Measurements from ENCODE around the gene HSPB6.

Gene HSPB6

DNA sequence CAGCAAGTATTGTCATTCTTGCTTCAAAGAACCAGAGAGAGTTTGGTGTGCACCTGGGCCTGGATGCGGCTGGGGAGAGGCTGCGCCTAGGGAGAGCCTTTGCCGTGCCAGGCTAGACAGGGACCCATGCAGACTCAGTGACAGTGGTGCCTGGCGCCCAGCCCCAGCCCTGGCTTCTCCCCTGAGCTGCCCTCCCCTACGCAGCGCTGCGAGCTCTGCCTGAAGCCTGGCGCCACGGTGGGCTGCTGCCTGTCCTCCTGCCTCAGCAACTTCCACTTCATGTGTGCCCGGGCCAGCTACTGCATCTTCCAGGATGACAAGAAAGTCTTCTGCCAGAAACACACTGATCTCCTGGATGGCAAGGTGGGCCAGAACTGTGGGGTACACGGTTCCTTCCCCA, 27.1 kb downstream of the HSPB6 start:
- H3K36me3 ChIP-seq (ENCODE audit: control insufficient read depth, low read length), result peaks cover 96% of the 10 kb centered on the region
- H3K27ac ChIP-seq (ENCODE audit: low read depth, low read length), result no peak overlapping the region
- no peak for TF ChIP-seq EZH2phosphoT487 (IDR thresholded peaks at IDR 0.05; ENCODE audit: borderline replicate concordance, low read length)

DNA sequence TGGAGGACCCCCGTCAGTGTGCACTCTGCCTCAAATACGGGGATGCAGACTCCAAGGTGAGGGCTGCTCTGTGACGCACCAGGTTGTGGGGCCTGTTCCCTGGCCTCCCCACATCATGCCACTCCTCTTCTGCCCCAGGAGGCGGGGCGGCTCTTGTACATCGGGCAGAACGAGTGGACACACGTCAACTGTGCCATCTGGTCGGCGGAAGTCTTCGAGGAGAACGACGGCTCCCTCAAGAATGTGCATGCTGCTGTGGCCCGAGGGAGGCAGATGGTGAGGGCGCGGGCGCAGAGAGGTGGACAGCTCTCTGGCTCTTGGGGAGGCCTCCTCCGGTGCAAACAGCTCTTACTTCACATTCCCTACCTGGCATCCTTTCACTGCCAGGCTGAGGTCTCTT, 27.8 kb downstream of the HSPB6 start:
- Histone ChIP-seq H3K27ac (ENCODE audit: low read depth, low read length) (no peak overlapping the region), H3K9me2 (replicated peaks; ENCODE audit: control insufficient read depth, low read length) (no peaks in the 10 kb centered on the region), H3K4me3 (ENCODE audit: low read length) (no peak overlapping the region), H3K27me3 (ENCODE audit: control insufficient read depth, low read length) (no peaks in the 10 kb centered on the region), H4K20me1 (ENCODE audit: control insufficient read depth, insufficient read depth, low read depth, low read length) (no peaks in the 10 kb centered on the region), H3K9me3 (ENCODE audit: control insufficient read depth, insufficient read depth, low read length) (no peaks in the 10 kb centered on the region), H3K4me1 (ENCODE audit: control insufficient read depth, low read length) (no peaks in the 10 kb centered on the region), H3K4me2 (ENCODE audit: low read length) (no peak overlapping the region), H3K36me3 (ENCODE audit: control insufficient read depth, low read length) (peaks cover 96% of the 10 kb centered on the region), H3F3A (ENCODE audit: control insufficient read depth, insufficient read depth) (no peaks in the 10 kb centered on the region), H3K79me2 (ENCODE audit: control insufficient read depth, low read length) (no peaks in the 10 kb centered on the region)
- TF ChIP-seq CTCF (IDR thresholded peaks at IDR 0.05; ENCODE audit: low read depth, low read length, poor library complexity, severe bottlenecking), result no peak
- TF ChIP-seq EZH2phosphoT487 (IDR thresholded peaks at IDR 0.05; ENCODE audit: borderline replicate concordance, low read length), result no peak

More for the DNA sequence above, 27.1 kb downstream of the HSPB6 start:
- Histone ChIP-seq H3K4me3 (ENCODE audit: low read length) (no peak overlapping the region), H3K9me2 (replicated peaks; ENCODE audit: control insufficient read depth, low read length) (no peaks in the 10 kb centered on the region), H3K4me2 (ENCODE audit: low read length) (no peak overlapping the region), H3K9me3 (ENCODE audit: control insufficient read depth, insufficient read depth, low read length) (no peaks in the 10 kb centered on the region), H3K27me3 (ENCODE audit: control insufficient read depth, low read length) (no peaks in the 10 kb centered on the region), H3K4me1 (ENCODE audit: control insufficient read depth, low read length) (no peaks in the 10 kb centered on the region), H3F3A (ENCODE audit: control insufficient read depth, insufficient read depth) (no peaks in the 10 kb centered on the region), H3K79me2 (ENCODE audit: control insufficient read depth, low read length) (no peaks in the 10 kb centered on the region), H4K20me1 (ENCODE audit: control insufficient read depth, insufficient read depth, low read depth, low read length) (no peaks in the 10 kb centered on the region)

DNA sequence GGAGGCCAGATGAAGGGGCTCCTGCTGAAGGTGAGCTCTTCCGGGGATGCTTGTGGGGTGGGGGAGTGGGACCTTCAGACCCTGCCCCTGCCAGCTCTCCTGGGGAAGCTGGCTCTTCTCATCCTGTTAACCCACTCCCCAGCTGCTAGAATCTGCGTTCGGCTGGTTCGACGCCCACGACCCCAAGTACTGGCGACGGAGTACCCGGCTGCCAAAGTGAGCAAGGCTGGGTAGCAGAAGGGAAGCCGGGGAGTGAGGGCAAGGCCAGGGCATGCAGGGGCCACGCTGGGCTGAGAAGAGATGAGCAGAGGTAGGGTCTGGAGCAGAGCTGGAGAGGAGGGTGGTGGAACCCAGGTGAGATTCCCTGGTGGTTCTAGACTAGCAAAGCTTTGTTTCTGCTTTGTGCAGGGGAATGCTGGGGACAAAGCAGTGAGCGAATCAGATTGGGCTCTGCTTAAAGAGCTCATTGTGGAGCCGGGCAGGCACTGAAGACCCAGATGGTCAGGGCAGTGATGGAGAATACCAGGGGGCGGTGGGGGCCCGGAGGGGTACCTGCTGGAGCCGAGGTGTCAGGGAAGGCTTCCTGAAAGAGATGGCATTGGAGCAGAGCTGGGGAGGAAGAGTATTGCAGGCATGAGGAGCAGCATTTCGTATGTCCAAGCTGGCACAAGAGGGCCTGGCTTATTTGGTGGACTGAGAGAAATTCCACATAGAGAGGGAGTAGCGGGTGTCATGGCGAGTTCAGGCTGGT, 28.7 kb downstream of the HSPB6 start:
- peaks cover 96% of the 10 kb centered on the region for H3K36me3 ChIP-seq (ENCODE audit: control insufficient read depth, low read length)
- TF ChIP-seq EZH2phosphoT487 (IDR thresholded peaks at IDR 0.05; ENCODE audit: borderline replicate concordance, low read length), result no peak
- no peak for TF ChIP-seq CTCF (IDR thresholded peaks at IDR 0.05; ENCODE audit: low read depth, low read length, poor library complexity, severe bottlenecking)
- H3K4me2 ChIP-seq (ENCODE audit: low read length), result no peak overlapping the region
- H4K20me1 ChIP-seq (ENCODE audit: control insufficient read depth, insufficient read depth, low read depth, low read length), result no peaks in the 10 kb centered on the region
- H3F3A ChIP-seq (ENCODE audit: control insufficient read depth, insufficient read depth), result no peaks in the 10 kb centered on the region
- no peaks in the 10 kb centered on the region for H3K4me1 ChIP-seq (ENCODE audit: control insufficient read depth, low read length)
- H3K4me3 ChIP-seq (ENCODE audit: low read length), result no peak overlapping the region
- no peaks in the 10 kb centered on the region for H3K9me3 ChIP-seq (ENCODE audit: control insufficient read depth, insufficient read depth, low read length)
- H3K27me3 ChIP-seq (ENCODE audit: control insufficient read depth, low read length), result no peaks in the 10 kb centered on the region
- H3K27ac ChIP-seq (ENCODE audit: low read depth, low read length), result no peak overlapping the region
- no peaks in the 10 kb centered on the region for H3K9me2 ChIP-seq (replicated peaks; ENCODE audit: control insufficient read depth, low read length)
- H3K79me2 ChIP-seq (ENCODE audit: control insufficient read depth, low read length), result no peaks in the 10 kb centered on the region

All from DOHH2 (cell line).